SIG-M5 (cell line): Measurements from ENCODE around the gene RAB4B.
"Not testable (repeated sequence)": the region's sequence is repeated elsewhere in the genome, so short reads cannot be mapped to it uniquely, and the experiment has no call there.

ENCODE experiments used
- DNase-seq: peaks from one replicate; lab custom pipeline; 2025; lab: John Stamatoyannopoulos, UW

Gene RAB4B

DNA sequence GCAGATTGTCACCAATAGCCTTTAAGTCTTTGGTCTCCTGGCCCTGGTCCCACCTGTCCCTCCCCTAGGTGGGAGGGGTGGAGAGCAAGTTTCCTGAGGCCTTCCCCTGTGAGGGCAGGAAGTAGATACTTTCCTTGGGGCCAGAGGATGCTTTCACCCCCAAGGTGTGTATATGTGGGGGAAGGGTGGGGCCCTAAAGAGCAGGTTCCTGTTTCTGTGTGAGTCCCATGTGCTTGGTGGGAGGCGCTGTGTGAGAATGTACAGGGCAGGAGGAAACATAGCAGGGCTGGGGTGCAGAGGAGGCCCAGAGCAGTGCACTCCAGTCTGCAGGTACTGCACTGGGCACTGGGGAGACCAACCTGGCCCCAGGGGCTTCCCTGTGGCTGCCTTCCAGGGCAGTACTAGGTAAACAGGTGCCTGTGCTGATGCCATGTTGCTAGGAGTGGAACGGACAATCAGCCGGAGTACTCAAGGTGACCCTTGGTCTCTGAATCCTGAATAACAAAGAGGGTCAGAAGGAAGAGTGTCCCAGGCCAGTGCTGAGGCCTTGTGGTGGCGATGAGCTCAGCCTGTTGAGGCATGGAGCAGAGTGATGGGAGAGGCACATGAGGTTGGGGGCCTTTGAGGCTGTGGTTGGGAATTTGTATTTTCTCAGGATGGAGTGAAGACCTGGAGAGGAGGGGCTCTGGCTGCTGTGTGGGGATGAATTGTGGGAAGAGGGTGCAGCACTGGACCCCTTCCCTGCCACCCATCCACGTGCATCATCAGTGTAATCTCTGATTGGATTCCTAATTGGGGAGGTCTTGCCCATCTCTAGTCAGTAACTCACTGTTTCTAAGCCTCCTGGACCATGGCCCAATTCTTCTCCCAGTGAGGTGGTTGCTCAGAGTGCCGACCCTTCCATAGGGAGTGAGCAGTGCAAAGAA, 26.1 kb downstream of the RAB4B start:
- DNase-seq = no peak

DNA sequence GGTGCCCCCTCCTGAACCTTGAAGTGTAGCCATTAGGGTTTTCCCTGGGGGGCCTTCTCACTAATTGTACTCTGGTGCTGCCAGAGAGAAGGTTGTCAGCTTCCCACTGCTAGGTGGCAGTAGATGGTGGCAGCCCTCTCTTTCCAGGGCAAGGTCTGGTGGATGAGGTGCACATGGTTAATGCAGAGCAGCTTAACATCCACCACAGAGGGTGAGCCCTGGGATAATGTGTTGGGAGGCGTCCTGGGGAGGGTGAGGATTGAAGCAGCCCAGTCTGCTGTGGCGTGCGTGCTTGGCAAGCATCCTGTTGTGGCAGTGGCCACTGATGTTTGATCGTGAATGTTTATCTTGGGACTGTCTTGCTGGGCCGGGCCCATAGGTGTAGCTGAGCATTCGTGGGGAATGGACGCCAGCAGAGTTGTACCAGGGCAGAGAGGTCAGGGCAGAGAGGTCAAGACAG, 26.8 kb downstream of the RAB4B start:
- no peak for DNase-seq

DNA sequence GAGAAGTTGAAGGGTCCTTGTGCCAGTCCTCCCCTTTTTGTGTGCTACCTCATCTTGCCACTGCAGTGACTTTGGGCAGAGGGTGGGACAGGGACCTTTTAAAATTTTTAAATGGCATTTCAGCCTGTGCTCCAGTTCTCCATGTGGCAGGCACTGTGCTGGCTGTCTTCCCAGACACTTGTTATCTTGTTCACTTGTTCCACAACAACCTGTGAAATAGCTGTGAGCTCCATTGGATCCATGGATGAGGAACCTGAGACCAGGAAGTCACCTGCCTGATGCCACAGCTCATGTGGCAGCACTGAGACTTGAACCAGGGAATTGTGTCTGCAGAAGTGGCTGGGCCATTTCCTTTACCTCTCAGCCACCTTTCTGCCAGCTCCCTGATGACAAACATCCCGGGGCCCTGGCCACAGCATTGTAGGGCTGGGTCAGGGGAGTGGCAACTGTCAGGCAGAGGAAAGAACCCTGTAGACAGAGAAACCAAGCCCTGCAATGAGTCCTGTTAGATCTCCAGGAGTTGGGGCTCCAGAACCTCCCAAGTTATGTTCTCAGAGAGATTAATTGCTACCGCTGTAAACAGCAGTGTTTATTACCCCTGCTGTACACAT, 27.3 kb downstream of the RAB4B start:
- no peak for DNase-seq

DNA sequence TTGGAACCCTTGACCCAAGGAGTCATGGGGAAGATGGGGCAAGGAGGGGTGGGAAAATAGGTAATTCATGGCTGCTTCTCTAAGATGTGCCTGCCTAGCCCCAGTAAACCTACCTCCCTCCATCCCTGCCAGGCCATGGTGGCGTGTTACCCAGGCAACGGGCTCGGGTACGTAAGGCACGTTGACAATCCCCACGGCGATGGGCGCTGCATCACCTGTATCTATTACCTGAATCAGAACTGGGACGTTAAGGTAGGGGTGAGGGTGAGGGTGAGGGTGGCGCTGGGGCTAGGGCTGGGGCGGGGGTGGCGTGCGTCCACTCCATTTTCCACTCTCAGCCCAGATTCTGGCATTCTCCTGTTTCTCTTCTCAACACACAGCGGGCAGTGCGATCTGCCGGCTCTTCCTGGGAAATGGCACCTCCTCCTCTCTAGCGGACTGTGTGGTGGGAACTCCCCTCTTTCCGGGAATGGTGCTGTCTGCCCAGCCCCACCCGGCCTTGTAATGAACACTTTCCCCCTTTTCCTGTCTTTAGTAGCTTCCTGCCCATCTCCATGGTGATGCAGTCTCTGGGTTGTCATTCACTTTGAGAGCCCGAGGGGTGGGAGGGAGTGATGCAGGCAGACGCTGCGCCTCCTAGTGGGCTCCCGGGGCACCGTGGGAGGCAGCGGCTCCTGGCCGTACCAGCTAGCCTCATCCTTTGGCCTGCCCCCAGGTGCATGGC, 28.5 kb downstream of the RAB4B start:
- no peak for DNase-seq

DNA sequence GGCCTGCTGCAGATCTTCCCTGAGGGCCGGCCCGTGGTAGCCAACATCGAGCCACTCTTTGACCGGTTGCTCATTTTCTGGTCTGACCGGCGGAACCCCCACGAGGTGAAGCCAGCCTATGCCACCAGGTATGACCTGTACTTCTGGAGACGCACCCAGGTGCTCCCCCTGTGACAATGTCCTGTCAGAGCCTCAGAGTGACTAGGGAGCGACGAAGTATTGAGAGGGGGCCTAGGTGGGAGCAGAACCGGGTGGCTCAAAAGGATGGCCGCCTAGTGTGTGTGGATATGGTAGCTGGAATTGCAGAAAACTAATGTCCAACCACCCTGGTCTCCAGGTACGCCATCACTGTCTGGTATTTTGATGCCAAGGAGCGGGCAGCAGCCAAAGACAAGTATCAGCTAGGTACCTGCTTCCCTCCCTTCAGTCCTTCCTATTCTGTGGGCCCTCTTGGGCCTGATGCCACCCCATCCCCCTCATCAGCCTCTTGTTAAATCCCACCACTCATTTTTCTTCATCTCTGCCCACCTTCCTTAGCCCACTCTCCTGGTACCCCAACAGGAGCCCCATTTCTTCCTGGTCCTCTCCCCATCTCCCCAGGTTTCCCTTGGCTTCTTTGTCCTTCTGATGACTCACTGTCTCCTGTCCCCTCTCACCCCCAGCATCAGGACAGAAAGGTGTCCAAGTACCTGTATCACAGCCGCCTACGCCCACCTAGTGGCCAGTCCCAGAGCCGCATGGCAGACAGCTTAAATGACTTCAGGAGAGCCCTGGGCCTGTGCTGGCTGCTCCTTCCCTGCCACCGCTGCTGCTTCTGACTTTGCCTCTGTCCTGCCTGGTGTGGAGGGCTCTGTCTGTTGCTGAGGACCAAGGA, 29.3 kb downstream of the RAB4B start:
- no peak for DNase-seq

DNA sequence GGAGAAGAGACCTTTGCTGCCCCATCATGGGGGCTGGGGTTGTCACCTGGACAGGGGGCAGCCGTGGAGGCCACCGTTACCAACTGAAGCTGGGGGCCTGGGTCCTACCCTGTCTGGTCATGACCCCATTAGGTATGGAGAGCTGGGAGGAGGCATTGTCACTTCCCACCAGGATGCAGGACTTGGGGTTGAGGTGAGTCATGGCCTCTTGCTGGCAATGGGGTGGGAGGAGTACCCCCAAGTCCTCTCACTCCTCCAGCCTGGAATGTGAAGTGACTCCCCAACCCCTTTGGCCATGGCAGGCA, 29.9 kb downstream of the RAB4B start:
- no peak for DNase-seq

DNA sequence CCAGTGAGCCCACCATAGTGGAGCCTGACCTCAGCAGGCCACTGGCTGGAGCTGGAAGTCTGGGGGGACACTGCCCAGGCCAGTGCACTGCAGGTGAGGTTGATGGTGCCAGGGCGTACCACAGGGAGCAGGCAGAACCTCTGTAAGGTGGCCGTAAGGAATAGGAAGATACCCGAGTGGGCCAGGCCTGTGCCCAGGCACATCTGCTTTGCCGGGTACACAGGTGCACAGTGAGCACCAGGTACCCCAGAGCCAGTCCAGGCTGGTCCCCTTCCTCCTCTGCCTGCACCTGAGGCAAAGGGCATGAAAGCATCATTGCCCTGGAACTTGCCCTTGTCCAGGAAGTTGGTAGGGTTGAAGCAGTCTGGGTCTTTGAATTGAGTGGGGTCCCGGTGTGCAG, 30.4 kb downstream of the RAB4B start:
- no peak for DNase-seq

DNA sequence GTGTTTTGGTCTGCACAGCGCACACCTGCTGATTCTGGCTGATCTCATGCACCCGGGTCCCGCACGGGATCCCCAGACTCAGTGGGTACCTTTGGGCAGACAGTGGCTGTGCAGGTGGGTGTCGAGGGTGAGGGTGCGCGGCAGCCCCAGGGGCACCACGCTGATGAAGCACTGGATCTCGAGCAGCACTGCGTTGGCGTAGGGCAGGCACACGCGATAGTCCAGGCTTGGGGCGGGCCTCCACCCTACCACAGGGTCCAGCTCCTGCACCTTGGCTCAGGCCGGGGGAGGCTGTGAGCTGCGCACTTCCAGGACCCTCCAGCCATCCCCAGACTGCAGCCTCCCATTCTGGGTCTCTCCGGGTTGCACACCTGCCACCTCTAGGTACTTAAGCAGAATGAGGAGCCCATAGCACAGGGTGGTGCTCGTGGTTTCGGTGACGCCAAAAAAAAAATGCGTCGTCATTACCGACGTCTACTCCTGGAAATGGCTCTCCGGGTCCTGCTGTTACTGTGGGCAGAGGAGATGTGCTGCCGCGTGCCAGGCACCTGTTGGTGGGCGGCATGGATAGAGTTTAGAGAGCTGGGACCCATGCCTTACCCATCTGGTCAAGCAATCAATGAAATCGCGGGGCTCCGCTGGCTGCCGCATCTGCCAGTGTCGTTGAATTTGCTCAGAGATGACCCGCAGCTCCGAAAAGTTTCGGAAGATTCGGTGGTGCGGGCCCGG, 31.5 kb downstream of the RAB4B start:
- no peak for DNase-seq

DNA sequence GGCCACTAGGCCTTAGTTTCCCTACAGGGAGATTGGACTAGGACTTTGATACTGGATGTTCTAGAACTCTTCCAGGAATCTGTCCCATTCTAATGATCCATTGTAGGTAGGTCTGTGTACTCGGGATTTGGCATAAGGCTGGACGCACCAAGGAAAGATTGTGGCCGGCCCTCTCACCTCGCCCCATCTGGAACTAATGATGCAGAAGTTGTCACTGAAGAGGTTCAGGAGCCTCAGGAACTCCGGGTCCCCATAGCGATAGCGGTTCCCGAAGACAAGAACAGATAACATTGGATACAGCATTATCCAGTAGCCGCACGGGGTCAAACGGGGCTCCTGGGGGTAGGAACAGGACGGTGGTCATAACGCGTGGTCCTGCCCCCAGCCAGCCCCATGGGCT, 32.1 kb downstream of the RAB4B start:
- DNase-seq = no peak

DNA sequence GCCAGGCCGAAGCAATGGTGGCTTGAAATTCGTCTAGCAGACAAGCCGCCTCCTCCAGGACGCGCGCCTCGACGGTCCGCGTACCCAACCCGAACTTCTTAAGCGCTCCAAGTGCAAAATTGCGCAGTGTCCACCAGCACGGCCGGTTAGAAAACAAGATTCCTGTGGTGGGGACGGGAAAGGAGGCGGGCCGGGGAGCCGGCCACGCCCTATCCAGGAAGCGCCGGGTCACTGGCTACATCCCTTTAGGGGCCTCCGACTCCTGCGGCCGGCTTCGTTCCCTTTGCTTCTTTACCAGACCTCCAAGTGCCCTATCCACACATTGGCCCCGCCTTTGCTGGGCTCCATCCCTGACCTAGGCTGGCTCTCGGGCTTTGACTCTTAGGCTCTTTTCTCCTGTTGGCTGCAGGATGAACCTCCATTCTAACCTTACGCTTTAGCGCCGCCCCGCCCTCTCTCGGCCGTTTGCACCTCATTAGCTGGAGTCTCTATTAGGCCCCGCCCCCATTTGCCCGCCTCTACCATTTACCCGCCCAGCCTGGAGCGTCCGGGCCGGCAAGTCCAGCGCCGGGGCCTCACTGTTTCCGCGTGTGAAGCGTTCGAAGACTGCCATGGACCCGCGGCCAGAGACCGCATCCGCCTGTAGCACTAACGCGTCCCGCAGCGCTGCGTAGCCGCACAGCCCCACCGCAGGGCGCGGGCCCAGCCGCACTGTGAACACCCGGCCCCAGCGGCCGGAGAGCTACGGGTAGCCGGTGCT, 32.8 kb downstream of the RAB4B start:
- DNase-seq = not testable (repeated sequence)

DNA sequence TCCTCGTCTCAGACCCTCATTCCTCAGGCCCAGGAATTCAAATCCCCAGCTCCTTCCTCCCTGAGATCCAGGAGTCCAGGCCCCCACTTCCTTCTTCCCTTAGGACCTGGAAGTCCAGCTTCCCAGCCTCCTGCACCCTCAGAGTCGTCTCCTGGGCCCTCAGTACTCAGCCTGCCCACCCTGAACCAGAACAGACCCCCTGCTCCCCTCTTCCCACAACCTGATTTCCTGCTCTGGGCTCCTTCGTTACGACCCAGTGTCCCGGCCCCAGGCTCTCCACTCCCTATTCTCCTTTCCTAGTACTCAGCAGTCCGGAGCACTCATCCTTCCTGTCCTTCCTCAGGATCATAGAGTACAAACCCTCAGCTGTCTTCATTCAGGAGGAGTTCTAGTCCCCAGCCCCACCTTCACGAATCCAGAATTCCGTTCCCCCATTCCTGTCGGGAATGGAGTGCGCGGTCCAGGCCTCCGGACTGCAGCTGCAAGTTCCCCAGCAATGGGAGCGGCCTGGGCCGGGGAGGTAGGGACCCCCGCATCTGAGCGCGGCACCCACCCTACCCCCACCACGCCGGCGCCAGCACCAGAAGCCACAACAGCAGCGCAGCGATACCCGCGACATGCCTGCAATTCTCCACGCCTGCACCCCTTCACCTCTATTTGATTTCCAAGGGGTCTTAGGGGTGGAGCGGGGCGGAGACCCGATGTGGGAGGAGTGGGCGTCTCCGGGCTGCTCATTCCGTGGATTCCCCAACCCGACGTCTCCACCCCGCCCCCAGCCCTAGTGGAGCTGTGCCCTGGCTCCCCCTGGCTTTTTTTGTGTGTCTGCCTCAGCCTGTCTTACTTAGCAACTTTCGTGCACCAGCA, 33.7 kb downstream of the RAB4B start:
- no peak for DNase-seq

DNA sequence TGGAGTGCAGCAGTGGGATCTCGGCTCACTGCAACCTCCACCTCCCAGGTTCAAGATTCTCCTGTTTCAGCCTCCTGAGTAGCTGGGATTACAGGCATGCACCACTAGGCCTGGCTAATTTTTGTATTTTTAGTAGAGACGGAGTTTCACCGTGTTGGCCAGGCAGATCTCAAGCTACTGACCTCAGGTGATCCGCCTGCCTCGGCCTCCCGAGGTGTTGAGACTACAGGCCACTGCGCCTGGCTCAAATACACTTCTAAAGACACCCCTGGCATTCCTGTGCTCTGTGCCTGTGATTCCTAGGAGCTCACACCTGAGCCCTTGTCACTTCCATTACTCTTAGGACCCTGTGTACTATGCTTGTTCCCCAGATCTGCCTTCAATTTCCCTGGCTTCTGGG, 34.5 kb downstream of the RAB4B start:
- DNase-seq = not testable (repeated sequence)

DNA sequence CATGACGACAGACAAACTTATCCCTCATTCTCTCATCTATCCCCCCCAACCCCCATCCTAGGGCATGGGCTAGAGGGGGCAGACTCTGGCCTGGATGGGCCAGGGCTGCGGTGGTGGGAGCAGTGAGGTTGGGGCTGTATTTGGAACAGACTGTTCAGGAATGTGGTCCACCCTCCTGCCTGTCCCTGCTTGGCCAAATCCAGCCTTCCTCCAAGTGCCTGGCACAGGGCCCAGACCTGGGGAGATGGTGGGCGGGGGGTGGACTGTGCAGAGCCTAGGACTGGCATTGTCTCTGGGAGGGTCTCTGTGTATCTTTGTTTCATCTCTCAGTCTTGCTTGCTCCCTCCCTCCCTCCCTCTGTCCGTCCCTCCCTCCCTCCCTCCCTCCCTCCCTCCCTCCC, 35.1 kb downstream of the RAB4B start:
- DNase-seq = no peak

DNA sequence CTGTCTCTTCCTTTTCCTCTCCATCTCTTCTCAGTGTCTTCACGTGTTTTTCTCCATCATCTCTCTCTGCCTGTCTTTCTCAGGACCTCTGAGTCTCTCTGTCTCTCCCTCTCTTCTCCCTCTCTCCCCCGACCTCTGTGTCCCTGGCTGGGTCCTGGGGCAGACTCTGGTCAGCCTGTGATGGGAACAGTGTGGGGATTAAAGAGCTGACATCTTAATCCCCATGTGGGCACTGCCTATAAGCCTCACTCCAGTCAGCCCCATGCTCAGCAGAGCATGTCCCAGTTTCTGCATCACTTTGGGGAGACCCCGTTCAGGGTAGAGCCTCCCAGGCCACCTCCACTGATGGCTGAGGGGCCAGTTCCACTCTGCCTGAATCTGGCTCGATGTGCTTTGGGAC, 37.2 kb downstream of the RAB4B start:
- no peak for DNase-seq

DNA sequence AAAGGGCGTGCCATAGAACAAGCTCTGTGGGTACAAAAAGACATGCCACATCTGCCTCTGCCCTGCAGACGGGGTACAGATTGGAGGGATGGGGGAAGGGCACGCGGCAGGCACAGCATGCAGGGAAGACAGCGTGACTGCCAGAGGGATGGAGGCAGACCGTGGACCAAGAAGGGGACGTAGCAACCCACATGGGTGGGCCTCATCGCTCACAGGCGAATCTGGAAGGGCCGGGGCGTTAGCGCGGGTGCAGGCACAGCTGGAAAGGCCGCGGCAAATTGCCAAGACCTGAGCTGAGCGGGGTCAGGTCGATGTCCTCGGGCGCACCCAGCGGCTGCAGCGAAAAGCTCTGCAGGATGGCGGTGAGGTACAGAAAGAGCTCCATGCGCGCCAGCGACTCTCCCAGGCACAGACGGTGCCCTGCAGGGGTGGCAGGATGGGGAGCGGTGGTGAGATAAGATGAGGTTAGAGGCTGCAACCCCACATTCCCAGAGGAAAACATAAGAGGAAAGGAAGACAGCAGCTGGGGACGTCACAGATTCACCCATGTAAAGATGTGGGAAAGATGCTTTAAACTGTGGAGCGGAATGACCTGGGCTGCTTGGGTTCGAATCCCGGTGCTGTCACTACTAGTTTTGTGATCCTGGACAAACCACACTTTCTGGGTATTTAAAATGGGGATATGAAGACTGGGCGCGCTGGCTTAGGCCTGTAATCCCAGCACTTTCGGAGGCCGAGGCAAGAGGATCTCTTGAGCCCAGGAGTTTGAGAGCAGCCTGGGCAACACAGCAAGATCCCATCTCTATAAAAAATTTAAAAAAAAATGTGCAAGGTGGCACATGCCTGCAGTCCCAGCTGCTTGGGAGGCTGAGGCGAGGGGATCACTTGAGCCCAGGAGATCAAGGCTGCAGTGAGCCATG, 40.7 kb downstream of the RAB4B start:
- not testable (repeated sequence) for DNase-seq

DNA sequence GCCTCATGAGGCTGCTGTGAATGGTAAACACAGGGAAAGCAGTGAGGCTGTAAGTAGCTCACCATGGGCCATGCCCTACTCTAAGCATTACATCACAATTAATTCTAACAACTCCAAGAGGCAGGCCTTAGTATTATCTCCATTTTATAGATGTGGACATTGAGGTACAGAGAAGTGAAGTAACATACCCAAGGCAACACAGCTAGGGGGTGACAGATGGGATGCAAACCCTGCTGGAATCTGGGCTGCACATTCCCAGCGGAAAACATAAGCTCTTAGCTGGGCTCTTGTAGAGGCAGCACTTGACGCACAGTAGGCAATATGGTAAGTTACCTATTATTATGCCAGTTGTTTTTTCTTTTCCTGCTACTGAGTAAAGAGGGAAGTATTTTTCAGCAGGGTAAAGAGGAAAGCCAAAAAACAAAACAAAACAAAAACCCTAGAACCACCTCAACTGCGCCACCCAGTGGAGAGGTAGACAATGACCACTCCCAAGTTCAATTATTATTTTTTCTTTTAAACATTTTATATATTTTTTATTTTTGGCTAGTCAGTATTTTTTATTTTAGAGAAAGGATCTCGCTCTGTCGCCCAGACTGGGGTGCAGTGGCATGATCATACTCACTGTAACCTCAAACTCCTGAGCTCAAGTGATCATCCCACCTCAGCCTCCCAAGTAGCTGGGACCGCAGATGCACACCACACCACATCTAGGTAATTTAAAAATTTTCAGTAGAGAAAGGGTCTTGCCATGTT, 41.6 kb downstream of the RAB4B start:
- not testable (repeated sequence) for DNase-seq

DNA sequence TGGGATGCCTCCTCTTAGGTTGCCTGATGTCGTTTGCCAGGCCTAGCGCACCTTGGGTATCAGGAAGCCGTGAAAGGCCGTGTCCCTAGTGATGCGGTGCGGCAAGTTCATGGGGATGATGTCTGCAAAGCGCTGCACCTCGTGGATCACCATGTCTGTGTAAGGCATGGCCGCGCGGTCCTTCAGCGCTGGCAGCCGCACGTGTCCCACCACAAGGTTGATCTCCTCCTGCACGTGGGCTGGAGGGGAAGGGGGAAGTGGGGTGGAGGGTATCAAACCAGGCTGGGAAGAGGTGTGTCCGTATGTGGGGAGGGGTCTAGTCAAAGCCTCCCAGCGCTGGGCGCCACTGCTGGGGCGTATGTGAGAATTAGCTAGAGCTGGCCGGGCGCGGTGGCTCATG, 44.1 kb downstream of the RAB4B start:
- DNase-seq = no peak
